Thoracic aorta endothelial cell (primary cell): Measurements from ENCODE around the gene PRODH2. TPM values are rescaled to one million over a fixed set of nuclear protein-coding genes. Genes with fewer than 3 reads are reported as not detected.

Experiments
- total RNA-seq: library from RNA; depleted of rRNA; stranded (reverse); fragments of >200 nt; gene quantifications from 2 replicates; pipeline ENCODE4 v1.2.3, GENCODE V29; 2012

Gene PRODH2, protein sequence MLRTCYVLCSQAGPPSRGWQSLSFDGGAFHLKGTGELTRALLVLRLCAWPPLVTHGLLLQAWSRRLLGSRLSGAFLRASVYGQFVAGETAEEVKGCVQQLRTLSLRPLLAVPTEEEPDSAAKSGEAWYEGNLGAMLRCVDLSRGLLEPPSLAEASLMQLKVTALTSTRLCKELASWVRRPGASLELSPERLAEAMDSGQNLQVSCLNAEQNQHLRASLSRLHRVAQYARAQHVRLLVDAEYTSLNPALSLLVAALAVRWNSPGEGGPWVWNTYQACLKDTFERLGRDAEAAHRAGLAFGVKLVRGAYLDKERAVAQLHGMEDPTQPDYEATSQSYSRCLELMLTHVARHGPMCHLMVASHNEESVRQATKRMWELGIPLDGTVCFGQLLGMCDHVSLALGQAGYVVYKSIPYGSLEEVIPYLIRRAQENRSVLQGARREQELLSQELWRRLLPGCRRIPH
- total RNA-seq, result not detected in 2 replicates

DNA sequence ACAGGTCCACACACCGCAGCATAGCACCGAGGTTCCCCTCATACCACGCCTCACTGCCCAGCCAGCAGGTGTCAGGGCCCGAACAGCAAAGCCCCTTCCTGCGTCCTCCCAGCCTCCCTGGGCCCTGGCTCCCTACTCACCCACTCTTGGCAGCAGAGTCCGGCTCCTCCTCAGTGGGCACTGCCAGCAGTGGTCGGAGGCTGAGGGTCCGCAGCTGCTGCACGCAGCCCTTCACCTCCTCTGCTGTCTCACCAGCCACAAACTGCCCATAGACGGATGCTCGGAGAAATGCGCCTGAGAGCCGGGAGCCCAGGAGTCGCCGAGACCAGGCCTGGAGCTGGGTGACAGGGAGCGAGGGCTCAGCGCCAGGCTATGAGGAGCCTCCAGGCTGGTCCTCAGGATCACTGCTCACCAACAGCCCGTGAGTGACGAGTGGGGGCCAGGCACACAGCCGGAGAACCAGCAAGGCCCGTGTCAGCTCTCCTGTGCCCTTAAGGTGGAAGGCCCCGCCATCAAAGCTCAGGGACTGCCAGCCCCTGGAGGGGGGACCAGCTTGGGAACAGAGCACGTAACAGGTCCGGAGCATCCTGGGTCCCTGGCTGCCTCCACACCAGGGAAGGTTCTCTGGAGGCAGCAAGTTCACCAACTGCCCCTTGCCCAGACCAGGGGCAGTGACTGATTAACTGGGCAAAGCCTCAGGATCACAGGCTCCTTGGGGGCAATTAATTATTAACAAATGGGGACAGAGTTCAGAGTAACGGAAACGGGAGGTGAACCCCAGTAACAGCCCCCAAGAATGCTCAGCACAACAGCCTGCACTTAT, at the start of gene PRODH2:
Gene PRODH2 (minus strand): TSS at position 626 of the 823 bp plus-strand sequence. CDS start 40 bp downstream, at position 586.

DNA sequence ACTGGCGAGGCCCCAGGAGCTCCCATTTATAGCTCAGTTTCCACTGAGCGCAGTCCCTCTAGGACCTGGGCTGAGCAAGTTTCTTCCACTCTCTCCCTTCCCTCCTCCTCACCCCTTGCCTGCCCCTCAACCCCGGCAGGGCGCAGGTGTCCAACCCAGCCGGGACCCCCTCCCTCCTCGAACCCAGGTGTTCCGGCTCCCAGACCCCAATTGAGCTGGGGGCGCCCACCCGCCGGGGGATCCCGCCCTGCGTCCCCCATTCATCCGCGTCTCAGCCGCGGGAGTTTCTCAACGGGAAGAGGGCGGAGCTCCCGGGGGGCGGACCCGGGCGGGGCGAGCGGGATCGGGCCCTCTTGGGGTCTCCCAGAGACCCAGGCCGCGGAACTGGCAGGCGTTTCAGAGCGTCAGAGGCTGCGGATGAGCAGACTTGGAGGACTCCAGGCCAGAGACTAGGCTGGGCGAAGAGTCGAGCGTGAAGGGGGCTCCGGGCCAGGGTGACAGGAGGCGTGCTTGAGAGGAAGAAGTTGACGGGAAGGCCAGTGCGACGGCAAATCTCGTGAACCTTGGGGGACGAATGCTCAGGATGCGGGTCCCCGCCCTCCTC, 44.0 kb upstream of the PRODH2 start, which contains the start of gene KIRREL2:
Gene KIRREL2 (plus strand): TSS at position 366 of the 604 bp plus-strand sequence. CDS start 209 bp downstream, at position 575.

DNA sequence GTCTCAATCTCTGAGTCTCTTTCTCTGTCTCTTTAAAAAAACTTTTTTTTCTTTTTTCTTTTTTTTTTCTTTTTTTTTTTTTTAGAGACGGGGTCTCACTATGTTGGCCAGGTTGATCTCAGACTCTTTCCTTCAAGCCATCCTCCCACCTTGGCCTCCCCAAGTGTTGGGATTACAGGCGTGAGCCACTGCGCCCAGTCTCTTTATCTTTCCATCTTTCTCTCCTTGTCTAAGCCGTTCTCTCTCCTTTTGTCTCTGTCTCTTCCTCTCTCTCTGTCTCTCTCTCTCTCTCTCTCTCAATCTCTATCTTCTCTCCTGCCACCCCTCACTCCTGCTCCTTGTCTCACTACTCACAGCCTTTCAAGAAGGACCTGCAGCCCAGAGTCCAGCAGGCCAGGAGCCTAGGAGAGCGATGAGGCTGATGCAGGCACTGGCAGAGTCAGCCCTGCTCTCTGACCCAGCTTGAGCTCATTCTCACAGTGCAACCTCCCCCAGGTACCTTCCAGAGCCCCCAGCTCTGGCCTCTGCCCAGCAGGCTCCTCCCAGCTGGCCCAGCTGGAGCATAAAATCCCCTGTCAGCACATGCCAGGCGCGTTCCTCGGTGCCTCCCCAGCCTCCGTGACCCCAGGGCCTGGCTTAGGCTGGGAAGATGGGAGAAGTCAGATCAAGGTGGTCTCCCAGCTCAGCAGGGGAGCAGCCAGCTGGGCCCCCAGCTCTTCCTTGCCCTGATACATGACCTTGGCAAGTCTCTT, 39.6 kb upstream of the PRODH2 start, which contains the start of gene NPHS1:
Gene NPHS1 (minus strand): TSS at position 476 of the 752 bp plus-strand sequence. CDS start 667 bp downstream, outside the sequence.

DNA sequence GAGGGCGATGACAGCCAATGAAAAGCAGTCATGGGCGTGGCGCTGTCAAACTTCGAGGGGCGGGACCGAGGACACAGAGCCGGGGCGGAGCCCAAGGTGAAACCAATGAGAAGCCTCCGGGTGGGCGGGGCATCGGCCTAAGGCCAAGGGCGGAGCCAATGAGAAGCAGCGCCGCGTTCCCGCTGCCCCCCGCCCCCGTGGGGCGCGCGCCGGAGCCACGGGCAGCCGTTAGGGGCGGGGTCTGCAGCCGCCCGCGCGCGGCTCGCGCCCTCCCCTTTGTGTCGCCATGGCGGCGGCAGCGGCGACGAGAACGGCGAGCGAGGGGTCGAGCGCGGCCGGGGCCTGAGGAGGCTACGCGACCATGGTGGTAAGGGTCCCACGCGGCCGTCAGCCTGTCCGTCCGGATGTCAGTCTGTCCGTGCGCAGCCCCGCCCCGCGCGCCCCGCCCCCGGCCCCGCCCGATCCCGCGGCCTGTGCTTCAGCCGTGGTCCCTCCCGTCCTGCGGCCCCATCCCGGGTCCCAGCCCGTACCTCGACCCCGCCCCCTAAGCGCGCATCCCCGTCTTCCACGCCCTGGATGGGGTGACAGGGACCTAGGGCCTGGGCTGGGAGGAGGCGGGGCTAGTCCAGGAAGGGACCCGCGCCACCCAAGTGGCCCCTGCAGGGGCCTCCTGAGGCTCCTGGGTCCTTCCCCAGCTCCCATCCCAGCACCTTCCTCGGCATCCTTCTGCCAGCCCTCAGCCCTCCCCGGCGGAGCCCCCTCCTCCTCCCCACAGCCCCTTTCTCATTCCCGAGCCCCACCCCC, 37.1 kb downstream of the PRODH2 start, which contains the start of gene ARHGAP33:
Gene ARHGAP33 (plus strand): TSS at position 267 of the 804 bp plus-strand sequence. CDS start 95 bp downstream, at position 362.

DNA sequence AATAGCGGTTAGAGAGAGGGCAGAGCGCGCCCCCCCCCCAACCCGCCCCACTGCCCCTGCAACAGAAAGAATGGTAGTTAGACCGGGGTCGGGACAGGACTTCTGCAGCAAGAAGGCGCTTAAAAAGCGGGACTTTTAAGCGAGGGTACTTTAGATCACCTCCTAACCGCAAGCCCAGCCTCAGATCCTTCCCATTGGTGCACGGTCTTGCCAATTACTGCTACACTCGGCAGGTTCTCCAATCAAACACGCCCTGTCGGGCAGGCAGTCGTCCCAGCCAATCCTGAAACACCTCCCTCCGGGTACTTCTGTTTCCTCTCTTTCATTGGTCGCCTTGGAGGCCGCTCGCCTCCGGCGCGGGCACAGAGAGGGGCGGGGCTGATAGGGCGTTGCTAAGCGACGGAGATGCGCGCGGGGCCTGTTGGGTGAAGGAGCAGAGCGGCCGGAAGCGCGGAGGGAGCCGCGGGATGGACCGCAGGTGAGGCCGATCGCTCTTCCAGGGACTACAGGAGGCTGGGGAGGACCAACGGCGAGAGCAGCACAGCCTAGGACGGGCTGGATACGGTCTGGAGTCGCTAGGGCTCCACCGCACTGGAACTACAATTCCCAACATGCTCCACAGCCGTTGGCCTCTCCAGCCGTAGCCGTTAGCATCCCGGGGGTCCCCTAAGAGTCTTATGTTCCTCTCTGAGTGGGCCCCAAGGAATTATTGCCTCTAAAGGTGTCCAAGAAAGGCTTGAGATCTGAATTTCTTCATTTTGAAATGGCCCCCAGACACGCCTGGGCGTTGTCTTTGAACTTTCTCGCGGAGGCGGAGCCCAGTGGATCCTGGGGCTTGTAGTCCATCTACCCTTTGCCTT, 54.7 kb downstream of the PRODH2 start, which contains the start of gene PROSER3:
Gene PROSER3 (plus strand): TSS at position 428 of the 860 bp plus-strand sequence. CDS start 40 bp downstream, at position 468.

DNA sequence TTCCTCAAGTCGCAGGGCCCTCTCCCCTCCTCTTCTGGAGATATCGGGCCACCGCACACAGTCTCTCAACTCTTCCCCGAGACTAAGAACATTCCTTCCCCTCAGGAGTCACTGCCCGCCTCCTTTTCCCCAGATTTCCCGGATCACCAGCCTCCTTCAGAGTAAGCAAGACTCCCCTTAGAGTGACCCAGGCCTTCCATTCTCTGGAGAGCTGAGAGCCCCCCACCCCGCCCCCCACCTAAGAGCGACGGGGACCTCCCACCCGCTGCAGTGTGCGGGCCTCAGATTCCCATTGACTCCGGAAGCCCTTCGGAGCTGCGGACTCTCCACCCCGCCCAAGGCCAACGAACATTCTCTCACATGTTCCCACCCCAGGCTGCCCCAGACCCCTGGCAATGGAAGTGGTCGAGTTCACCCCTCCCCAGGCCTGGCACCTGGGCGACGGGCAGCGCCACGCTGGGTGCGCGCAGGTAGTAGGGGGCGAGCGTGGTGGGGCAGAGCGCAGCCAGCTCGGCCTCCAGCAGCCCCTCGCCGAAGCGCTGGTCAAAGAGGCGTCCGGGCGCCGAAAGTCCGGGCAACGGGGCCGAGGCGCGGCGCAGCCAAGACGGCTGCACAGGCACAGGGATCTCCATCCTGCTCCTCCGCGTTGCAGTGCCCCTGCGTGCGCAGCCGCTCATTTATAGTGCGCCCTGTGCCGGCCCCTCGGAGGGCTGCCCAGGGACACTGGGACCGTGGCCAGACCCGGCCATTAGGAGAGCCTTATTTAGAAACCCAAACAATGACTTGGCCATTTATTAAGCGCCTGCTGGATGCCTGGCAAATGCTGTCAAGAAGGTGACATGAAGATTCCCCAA, 56.0 kb downstream of the PRODH2 start, which contains the start of gene HSPB6:
Gene HSPB6 (minus strand): TSS at position 653 of the 854 bp plus-strand sequence. CDS start 21 bp downstream, at position 632.

Other genes with a start within 250 kb of the PRODH2 start
- gene ATP4A, start 249.2 kb downstream of the PRODH2 start, total RNA-seq, result not detected in 2 replicates
- gene PMIS2, start 226.7 kb downstream of the PRODH2 start, total RNA-seq, result not detected in 2 replicates
- gene HAUS5, start 200.1 kb downstream of the PRODH2 start, total RNA-seq, result 7.7 and 11.7 TPM in 2 replicates
- gene RBM42, start 183.8 kb downstream of the PRODH2 start, total RNA-seq, result 55.2 and 59.3 TPM in 2 replicates
- gene ETV2, start 171.1 kb downstream of the PRODH2 start, total RNA-seq, result 0.14 TPM in 1 of 2 replicates, not detected in the other
- gene COX6B1, start 164.5 kb downstream of the PRODH2 start, total RNA-seq, result 183 and 197 TPM in 2 replicates
- not detected in 2 replicates for gene UPK1A, start 146.3 kb downstream of the PRODH2 start, total RNA-seq
- not detected in 2 replicates for gene ZBTB32, start 108.3 kb downstream of the PRODH2 start, total RNA-seq
- gene KMT2B, start 94.8 kb downstream of the PRODH2 start, total RNA-seq, result 10.0 and 12.7 TPM in 2 replicates
- gene IGFLR1, start 70.4 kb downstream of the PRODH2 start, total RNA-seq, result 0.53 and 1.1 TPM in 2 replicates
- gene U2AF1L4, start 67.4 kb downstream of the PRODH2 start, total RNA-seq, result 3.5 and 5.4 TPM in 2 replicates
- 15.8 and 22.6 TPM in 2 replicates for gene PSENEN, start 67.2 kb downstream of the PRODH2 start, total RNA-seq
- 8.5 and 9.6 TPM in 2 replicates for gene LIN37, start 64.3 kb downstream of the PRODH2 start, total RNA-seq
- 0.53 and 0.65 TPM in 2 replicates for gene HSPB6, start 55.8 kb downstream of the PRODH2 start, total RNA-seq
- 9.2 and 10.3 TPM in 2 replicates for gene PROSER3, start 54.7 kb downstream of the PRODH2 start, total RNA-seq
- 4.0 and 5.7 TPM in 2 replicates for gene ARHGAP33, start 37.3 kb downstream of the PRODH2 start, total RNA-seq
- gene NPHS1, start 39.7 kb upstream of the PRODH2 start, total RNA-seq, result not detected in 2 replicates
- gene KIRREL2, start 44.1 kb upstream of the PRODH2 start, total RNA-seq, result not detected in 2 replicates
- gene APLP1, start 55.7 kb upstream of the PRODH2 start, total RNA-seq, result 2.2 and 3.6 TPM in 2 replicates
- 3.3 and 3.6 TPM in 2 replicates for gene NFKBID, start 87.7 kb upstream of the PRODH2 start, total RNA-seq
- not detected in 2 replicates for gene HCST, start 89.7 kb upstream of the PRODH2 start, total RNA-seq
- gene TYROBP, start 95.5 kb upstream of the PRODH2 start, total RNA-seq, result not detected in 2 replicates
- gene LRFN3, start 123.5 kb upstream of the PRODH2 start, total RNA-seq, result 4.4 and 6.1 TPM in 2 replicates
- 11.1 and 12.2 TPM in 2 replicates for gene SDHAF1, start 182.3 kb upstream of the PRODH2 start, total RNA-seq
- gene SYNE4, start 196.0 kb upstream of the PRODH2 start, total RNA-seq, result 0.13 and 0.14 TPM in 2 replicates
- 8.3 and 11.7 TPM in 2 replicates for gene ALKBH6, start 201.4 kb upstream of the PRODH2 start, total RNA-seq
- 4.3 and 6.6 TPM in 2 replicates for gene CLIP3, start 220.0 kb upstream of the PRODH2 start, total RNA-seq
- 0.80 and 1.1 TPM in 2 replicates for gene THAP8, start 241.4 kb upstream of the PRODH2 start, total RNA-seq
- 7.4 and 12.6 TPM in 2 replicates for gene WDR62, start 242.1 kb upstream of the PRODH2 start, total RNA-seq